Umbilical cord (tissue), 2 donors: ENCODE data around the gene M1AP. TPM values are rescaled to one million over a fixed set of nuclear protein-coding genes. Genes with fewer than 3 reads are reported as not detected.

Experiments used
- DNase-seq: peaks from one replicate; pipeline ENCODE4 v3.0.0-alpha.2; 2015; ENCODE audit warnings: low spot score
- total RNA-seq: library from RNA; depleted of rRNA; stranded (reverse); fragments of >200 nt; gene quantifications from one replicate; pipeline ENCODE4 v1.2.3, GENCODE V29; 2014; ENCODE audit warnings: low replicate concordance; ENCODE audit not compliant: insufficient read depth

M1AP gene
- total RNA-seq, 1 donor from 2014 or later, result 1.9 TPM

DNA sequence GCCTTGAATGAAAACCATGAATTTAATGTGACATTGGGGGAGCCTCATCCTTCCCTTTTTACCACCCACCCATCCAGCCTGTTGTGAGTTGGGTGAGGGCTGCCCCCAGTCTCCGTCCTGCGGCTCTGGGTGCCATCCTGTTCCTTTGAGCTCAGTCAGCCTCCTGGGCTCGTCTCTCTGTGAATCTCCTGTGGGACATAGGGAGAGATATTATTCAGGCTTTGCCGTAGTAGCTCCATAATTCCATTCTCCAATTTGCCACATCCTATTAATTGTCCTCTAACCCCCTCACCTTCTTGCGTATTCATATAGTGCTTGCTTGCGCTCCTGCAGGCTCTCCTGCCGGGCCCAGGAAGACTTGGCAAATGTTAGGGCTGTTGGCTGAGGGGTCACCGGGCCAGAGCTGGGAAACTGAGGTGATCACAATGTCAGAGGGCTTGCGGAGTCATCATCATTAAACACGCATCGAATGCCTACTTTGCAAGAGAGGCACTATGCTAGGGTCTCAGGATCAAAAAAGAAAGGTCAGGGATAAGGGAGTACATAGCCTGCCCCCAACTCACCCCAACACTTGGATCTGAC is 121.4 kb downstream of the M1AP start:
- no peak for DNase-seq

DNA sequence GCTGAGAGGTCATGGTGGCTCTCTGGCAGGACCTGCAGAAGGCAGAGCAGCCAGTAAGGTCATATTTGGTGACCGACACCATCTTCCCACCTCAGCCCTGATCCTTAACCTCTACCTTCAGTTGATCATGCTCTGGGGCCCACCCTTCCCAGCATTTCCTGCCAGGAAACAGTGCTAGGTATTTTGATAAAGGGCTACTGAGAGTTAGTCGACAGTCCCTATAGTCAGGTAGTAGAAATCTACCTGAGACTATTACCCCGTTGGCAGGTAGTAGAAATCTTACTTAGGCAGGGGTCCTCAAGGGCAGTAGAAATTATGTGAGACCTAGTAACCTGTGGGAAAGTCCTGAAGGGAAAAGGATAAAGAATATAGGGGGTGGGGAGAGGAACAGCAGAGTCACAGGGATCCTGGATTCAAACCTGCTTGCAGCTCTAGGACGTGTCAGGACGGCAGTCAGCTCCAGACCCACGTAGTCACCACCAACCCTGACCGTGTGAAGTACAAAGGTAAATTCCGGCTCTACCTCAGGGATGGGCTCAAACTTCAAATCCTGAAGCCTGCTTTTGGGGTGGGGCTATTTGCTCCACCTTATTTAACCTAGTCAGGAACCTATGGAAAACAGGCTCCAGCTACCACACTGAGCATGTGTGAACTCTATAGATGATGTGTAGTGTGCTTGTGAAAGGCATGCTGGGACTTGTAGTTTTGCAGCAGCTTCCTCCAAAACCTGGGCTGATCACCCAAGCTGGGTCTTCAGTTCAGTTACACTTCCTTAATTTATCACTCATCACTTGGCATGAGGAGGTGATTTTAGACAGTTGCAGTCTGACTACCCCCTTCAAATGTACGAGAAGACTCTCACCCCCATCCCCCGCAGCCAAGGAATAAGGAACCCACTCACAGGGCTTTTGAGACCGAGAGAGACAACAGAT is 122.1 kb downstream of the M1AP start, which contains the start of gene DQX1:
Gene DQX1, minus strand, starts transcription at position 515 of the 932 bp plus-strand sequence. Its CDS starts 502 bp downstream, at position 13.
- peak; percentile 48 for DNase-seq

GRCh38 chr2:74524955-74525716 is 123.0 kb downstream of the M1AP start:
- DNase-seq, result no peak

- DNase-seq, result no peak
Observed at GRCh38 chr2:74524005-74524404, 124.1 kb downstream of the M1AP start.

DNA sequence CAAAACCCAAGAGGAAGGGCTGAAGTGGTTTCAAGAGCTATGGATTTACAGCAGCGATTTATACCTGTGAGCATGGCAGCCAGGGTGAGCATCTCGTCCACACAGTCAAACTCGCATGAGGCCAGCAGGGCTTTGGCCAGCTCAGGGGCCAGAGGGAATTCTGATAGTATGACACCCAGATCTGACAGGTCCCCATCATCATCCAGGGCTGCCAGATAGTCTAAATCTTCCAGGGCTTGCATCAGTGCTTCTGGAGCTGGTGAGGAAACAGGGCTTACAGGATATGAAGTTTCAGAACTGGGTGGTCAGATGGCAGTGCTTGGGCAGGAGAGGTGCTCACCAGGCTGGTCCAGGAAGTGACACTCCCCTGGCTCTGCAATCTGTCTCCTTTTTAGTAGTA is 125.6 kb downstream of the M1AP start:
- no peak for DNase-seq

DNA sequence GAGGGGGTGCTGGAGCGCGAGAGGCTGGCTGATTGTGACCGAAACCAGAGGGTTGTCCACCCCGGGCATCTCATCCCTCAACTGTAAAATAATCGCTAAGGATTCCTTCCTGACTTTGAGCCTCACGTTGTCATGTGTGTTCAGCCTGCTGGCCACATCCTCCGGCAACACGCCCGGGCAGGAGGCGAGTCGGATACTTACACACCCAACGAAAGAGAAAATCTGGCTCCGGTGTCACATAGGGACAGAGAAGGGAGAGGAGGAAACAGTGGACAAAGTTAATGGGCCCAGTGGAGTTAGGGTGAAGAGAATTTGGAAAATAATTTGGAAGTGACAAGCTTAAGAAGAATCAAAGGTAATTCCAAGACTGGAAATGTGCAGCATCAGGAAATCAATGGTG is 131.5 kb downstream of the M1AP start:
- DNase-seq, result no peak

GRCh38 chr2:74515981-74516633 is 132.0 kb downstream of the M1AP start:
- DNase-seq, result peak; percentile 62

DNA sequence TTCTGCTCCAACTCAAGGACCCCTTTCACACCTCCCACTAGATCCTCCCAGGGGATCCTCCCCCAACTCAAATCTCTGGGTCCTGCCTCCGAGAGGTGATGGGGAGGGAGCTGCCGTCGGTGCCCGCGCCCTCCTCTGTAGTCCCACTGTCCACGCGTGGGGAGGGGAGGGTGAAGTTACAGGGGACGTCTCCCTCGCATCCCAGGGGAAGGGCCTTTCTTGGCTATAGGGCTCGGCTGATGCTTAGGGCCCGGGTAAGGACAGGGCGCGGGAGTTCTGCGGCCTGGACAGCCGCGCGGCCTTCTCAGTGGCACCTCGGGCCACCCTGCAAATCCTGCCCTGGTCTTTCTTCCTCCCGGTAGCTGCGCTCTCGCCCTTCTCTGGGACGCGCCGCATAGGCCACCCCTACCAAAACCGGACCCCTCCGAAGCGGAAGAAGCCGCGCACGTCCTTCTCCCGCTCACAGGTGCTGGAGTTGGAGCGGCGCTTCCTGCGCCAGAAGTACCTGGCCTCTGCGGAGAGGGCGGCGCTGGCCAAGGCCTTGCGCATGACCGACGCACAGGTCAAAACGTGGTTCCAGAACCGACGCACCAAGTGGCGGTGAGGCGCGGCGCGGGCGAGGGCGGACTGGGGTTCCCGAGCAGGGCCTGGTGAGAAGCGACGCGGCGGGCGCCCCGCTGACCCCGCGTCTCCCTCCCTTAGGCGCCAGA is 132.7 kb downstream of the M1AP start:
- DNase-seq, result no peak

DNA sequence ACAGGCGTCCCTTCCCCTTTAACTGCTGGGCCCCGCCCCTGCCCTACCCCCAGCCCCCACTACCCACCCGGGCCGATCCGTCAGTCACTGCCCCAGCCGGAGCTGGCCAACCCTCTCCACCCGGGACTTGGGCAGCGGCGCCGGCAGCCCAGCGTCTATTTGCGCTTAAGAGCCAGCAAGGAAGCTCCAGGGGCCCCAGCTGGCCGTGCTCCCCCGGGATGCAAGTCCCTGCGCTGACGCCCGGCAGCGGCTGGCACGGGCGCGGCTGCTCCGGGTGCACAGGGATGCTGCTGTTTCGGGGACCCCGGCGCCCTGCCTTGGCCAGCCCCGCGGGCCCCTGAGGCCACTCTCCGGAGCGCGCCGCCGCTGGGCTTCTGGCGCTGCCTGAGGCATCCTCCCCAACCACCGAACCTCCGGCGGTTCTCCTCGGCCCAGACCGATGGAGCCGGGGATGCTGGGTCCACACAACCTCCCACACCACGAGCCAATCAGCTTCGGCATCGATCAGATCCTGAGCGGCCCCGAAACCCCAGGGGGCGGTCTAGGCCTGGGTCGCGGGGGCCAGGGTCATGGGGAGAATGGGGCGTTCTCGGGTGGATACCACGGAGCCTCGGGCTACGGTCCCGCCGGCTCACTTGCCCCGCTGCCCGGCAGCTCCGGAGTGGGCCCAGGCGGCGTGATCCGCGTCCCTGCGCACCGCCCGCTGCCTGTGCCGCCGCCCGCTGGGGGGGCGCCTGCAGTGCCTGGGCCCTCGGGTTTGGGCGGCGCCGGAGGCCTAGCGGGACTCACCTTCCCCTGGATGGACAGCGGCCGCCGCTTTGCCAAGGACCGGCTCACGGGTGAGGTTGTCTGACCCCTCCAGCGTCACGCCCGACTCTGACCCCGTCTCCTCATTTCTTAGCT is 133.5 kb downstream of the M1AP start, which contains the start of gene TLX2:
Gene TLX2, plus strand, starts transcription at position 83 of the 903 bp plus-strand sequence. Its CDS starts 357 bp downstream, at position 440.
- DNase-seq, result no peak

DNA sequence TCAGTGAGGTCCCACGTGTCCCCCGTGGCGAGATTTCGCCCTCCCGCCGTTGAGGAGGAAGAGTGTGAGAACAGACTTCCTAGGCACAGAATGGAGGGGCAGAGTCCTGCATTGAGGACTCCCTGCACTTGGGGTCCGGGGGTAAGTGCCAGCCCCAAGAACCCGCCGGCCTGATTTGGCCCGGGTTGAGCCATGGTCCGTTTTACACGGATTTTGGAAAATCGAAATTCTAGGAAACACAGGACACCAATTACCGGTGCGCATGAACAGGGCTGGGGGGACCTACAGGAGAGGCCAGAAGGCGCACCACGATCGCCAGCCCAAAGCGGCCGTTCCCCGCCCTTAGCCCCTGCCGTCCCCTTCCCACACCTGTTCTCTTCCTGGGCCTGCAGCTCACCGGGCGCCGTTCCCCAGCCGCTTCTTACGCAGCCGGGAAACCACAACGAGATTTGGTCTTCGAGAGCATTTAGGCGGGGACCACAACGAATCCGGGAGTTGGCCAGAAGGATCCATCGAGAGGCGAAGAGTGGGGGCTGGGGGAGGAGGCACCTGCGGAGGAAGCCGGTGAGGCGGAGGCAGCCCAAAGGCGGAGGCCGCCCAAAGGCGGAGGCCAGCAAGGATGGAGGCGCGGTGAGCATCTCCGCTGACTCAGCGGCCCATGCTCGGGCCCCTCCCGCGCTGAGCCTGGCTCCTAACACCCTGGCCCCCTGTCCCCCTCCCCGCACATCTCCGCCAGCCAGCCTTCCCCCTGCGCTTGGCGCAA is 134.3 kb downstream of the M1AP start:
- DNase-seq, result no peak

- DNase-seq, result no peak
Observed at GRCh38 chr2:74512744-74513604, 135.2 kb downstream of the M1AP start.

DNA sequence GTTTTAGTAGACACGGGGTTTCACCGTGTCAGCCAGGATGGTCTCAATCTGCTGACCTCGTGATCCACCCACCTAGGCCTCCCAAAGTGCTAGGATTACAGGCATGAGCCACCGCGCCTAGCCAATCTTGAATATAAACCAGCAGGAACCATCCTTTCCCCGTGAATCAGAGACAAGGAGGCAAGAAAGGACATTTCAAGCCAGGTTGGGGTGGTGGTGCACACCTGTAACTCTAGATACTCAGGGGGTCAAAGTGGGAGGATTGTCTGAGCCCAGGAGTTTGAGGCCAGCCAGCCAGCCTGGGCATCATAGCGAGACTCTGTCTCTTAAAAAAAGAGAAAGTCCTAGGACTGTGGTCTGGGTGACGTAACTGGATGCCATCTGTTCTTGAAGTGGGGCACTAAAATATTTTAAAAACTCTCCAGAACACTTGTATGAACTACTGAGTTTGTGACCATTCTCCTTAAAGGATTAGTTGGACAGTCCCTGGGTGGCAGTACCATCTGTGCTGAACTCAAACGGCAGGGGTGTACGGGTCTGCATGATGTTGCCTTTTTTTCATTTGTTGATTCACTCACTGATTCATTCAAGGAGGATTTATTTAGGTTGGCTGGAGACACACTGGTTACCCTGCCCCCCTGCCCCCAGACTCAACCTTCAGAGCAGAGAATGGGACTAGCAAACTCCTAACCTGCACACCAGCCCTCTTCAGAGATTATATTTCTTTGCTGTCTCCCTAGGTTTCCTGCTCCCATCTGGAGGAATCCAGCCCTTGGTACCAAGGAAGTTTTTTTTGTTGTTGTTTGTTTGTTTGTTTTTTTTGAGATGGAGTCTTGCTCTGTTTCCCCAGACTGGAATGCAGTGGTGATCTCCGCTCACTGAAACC is 136.8 kb downstream of the M1AP start:
- DNase-seq, result no peak

- DNase-seq, result no peak
Observed at GRCh38 chr2:74510272-74510671, 137.9 kb downstream of the M1AP start.

- DNase-seq, result peak; percentile 29
Observed at GRCh38 chr2:74507926-74508520, 140.1 kb downstream of the M1AP start.
